MM.1S (cell line): Measurements from ENCODE around the gene ROCK2.

Experiments
- DNase-seq: peaks from one replicate; pipeline ENCODE4 v3.0.0-alpha.2; 2015
- H2AFZ ChIP-seq: fragments of 300-600 bp; sonication (generic); 2 replicates; pipeline ENCODE4 v1.6.0; 2016; ENCODE audit warnings: antibody characterized with exemption, low read length
- H3F3A ChIP-seq: fragments of 300-600 bp; sonication (generic); 2 replicates; pipeline ENCODE4 v1.6.1; 2016; ENCODE audit warnings: mild to moderate bottlenecking, antibody characterized with exemption, low read length, moderate library complexity, mixed read lengths; ENCODE audit not compliant: insufficient read depth
- H3K27ac ChIP-seq: fragments of 300-600 bp; sonication (generic); 2 replicates; pipeline ENCODE4 v1.5.1; 2016; ENCODE audit warnings: mild to moderate bottlenecking, low read length
- H3K27me3 ChIP-seq: fragments of 300-600 bp; sonication (generic); replicated peaks from 2 replicates; pipeline ENCODE4 v1.6.0; 2016; ENCODE audit warnings: low read length; ENCODE audit not compliant: insufficient read depth
- H3K36me3 ChIP-seq: fragments of 300-600 bp; sonication (generic); replicated peaks from 2 replicates; pipeline ENCODE4 v1.6.1; 2016; ENCODE audit warnings: mild to moderate bottlenecking, low read length, mixed read lengths; ENCODE audit not compliant: insufficient read depth
- H3K4me1 ChIP-seq: fragments of 300-600 bp; sonication (generic); 2 replicates; pipeline ENCODE4 v1.6.1; 2016; ENCODE audit warnings: low read length, mixed read lengths
- H3K4me2 ChIP-seq: fragments of 300-600 bp; sonication (generic); 2 replicates; pipeline ENCODE4 v1.6.0; 2016; ENCODE audit warnings: low read depth, low read length
- H3K4me3 ChIP-seq: fragments of 300-600 bp; sonication (generic); 2 replicates; pipeline ENCODE4 v1.5.1; 2016; ENCODE audit warnings: low read length, mixed read lengths
- H3K79me2 ChIP-seq: fragments of 300-600 bp; sonication (generic); 2 replicates; pipeline ENCODE4 v1.6.1; 2016; ENCODE audit warnings: mixed run types, low read length, mixed read lengths
- H3K9ac ChIP-seq: fragments of 300-600 bp; sonication (generic); 2 replicates; pipeline ENCODE4 v1.6.1; 2016; ENCODE audit warnings: low read length, mixed read lengths
- H3K9me2 ChIP-seq: fragments of 300-600 bp; sonication (generic); replicated peaks from 2 replicates; pipeline ENCODE4 v1.6.1; 2016; ENCODE audit warnings: mild to moderate bottlenecking, low read length, mixed read lengths; ENCODE audit not compliant: insufficient read depth
- H3K9me3 ChIP-seq: fragments of 300-600 bp; sonication (generic); replicated peaks from 2 replicates; pipeline ENCODE4 v1.6.1; 2016; ENCODE audit warnings: mild to moderate bottlenecking, low read length, mixed read lengths; ENCODE audit not compliant: insufficient read depth
- H4K20me1 ChIP-seq: fragments of 300-600 bp; sonication (generic); 2 replicates; pipeline ENCODE4 v1.6.1; 2016; ENCODE audit warnings: mild to moderate bottlenecking, low read length, moderate library complexity, mixed read lengths; ENCODE audit not compliant: insufficient read depth
- CTCF ChIP-seq: fragments of 300-600 bp; sonication (generic); IDR thresholded peaks from 2 replicates; pipeline ENCODE4 v1.5.1; 2016; ENCODE audit warnings: antibody characterized with exemption, low read length, mixed read lengths
- EZH2 ChIP-seq: fragments of 300-600 bp; sonication (generic); optimal IDR thresholded peaks from 2 replicates; pipeline ENCODE3; 2017; ENCODE audit warnings: low read depth, mild to moderate bottlenecking, antibody characterized with exemption, low read length, mixed read lengths
- EZH2phosphoT487 ChIP-seq: fragments of 300-600 bp; sonication (generic); IDR thresholded peaks from 2 replicates; pipeline ENCODE4 v1.6.1; 2018; ENCODE audit warnings: antibody characterized with exemption, low read length

ROCK2 gene

DNA sequence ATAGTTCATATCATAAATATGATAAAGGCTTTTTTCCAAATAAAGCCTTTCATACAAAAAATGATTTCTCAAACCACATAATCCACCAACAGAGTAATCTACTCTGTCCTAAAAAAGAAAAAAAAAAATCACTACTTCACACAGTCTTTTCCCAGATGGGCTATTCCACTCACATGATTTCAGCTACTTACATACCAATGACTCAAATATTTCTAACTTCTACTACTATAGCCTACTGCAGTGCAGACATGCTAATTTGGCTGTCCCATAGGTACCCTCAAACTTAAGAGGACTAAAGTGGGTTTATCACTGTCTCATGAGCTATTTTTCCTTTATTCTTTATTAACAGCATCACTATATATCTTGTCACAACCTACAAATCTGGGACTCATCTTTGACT, 131.8 kb downstream of the ROCK2 start:
- DNase-seq: no peak
- Histone ChIP-seq H3F3A (no peaks in the 10 kb centered on the region), H4K20me1 (no peaks in the 10 kb centered on the region), H3K79me2 (no peaks in the 10 kb centered on the region), H3K36me3 (no peaks in the 10 kb centered on the region), H3K9me2 (no peaks in the 10 kb centered on the region), H3K9me3 (no peaks in the 10 kb centered on the region), H3K27me3 (no peaks in the 10 kb centered on the region), H3K27ac (no peak overlapping the region), H2AFZ (no peak overlapping the region), H3K9ac (no peak overlapping the region), H3K4me1 (no peaks in the 10 kb centered on the region), H3K4me3 (no peak overlapping the region), H3K4me2 (no peak overlapping the region)
- TF ChIP-seq EZH2 (no peak), EZH2phosphoT487 (no peak), CTCF (no peak)

DNA sequence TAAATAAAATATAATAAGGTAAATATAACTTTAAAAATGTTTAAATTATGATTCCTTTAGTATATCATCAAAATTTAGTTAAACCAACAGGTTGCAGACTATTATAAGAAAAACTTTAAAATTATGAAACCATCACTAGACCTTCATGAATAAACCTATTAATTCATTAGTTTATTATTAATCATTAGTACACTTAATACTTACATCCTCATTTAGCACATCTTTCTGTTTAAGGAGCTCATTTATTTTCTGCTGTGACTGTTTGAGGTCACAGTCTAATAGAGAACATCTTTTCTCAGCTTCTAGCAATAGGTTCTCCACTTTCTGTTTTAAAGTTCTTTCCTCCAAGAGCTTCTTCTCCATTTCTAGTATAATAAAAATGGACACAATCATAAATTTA, 136.4 kb downstream of the ROCK2 start:
- Histone ChIP-seq H3K79me2 (no peaks in the 10 kb centered on the region), H3K9me3 (no peaks in the 10 kb centered on the region), H4K20me1 (no peaks in the 10 kb centered on the region), H3K36me3 (no peaks in the 10 kb centered on the region; the same call in 1 of the 2 replicates), H3K9me2 (no peaks in the 10 kb centered on the region), H3F3A (no peaks in the 10 kb centered on the region), H3K4me3 (no peak overlapping the region), H3K4me2 (no peak overlapping the region), H3K27me3 (no peaks in the 10 kb centered on the region), H2AFZ (no peak overlapping the region), H3K27ac (no peak overlapping the region), H3K9ac (no peak overlapping the region), H3K4me1 (no peaks in the 10 kb centered on the region)
- no peak for TF ChIP-seq EZH2phosphoT487
- TF ChIP-seq EZH2: no peak
- TF ChIP-seq CTCF: no peak
- no peak for DNase-seq

DNA sequence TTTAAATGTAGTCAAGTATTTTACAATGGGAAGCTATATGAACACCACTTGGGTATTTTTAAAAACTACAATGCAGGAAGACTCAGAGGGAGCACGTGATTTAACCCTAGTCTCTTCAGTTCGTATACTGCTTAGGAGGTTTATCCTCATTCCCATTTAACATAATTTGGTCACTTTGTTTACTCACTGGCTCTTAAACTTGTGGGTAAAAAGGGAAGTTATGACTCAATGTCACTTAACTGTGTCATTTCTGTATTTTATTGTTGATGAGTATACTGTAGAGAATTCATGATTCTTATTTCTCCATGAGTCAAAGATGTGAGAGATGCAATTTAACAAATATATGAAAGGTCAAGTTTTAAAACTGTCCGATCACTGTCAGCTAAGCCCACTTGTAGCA, 141.0 kb downstream of the ROCK2 start:
- no peaks in the 10 kb centered on the region for H3K27me3 ChIP-seq
- no peaks in the 10 kb centered on the region for H3K9me2 ChIP-seq
- no peak overlapping the region for H3K27ac ChIP-seq
- H3K36me3 ChIP-seq: no peaks in the 10 kb centered on the region; the same call in 1 of the 2 replicates
- TF ChIP-seq EZH2 (no peak), CTCF (no peak), EZH2phosphoT487 (no peak)
- H3K9me3 ChIP-seq: no peaks in the 10 kb centered on the region
- H2AFZ ChIP-seq: no peak overlapping the region
- no peaks in the 10 kb centered on the region for H3F3A ChIP-seq
- no peak overlapping the region for H3K4me2 ChIP-seq
- H3K4me3 ChIP-seq: no peak overlapping the region
- H3K9ac ChIP-seq: no peak overlapping the region
- no peaks in the 10 kb centered on the region for H3K79me2 ChIP-seq
- H3K4me1 ChIP-seq: no peaks in the 10 kb centered on the region
- H4K20me1 ChIP-seq: no peaks in the 10 kb centered on the region
- DNase-seq: no peak
